GM19099 (cell line): ENCODE measurements around the gene TF.

ENCODE experiments used
- POLR2A ChIP-seq: IDR thresholded peaks from 3 replicates; pipeline ENCODE4 v1.6.1; 2011; ENCODE audit warnings: low read depth; ENCODE audit not compliant: insufficient read length; ENCODE audit errors: extremely low read depth

The TF gene

GRCh38 chr3:133745981-133746711, at the start of gene TF:
Gene TF (plus strand): TSS chr3:133746393. CDS start chr3:133746441, 48 bp downstream.
- TF ChIP-seq POLR2A: no peak

- TF ChIP-seq POLR2A: no peak
These were observed 48.2 kb upstream of the TF start for GRCh38 chr3:133697960-133698359.

DNA sequence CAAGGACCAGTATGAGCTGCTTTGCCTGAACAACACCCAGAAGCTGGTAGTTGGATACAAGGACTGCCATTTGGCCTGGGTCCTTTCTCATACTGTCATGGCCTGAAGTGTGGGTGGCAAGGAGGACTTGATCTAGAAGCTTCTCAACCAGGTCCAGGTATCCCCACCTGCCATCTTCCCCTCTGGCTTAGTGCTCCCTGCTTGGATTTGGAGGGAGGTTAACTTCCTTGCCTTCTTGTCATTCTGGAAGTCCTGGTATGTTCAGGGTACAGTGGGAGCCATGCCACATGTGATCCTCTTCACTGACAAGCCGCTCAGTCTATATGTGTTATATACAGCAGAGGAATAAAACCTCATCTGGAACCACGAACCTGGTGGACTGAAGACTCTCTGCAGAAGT, 46.7 kb upstream of the TF start:
- TF ChIP-seq POLR2A: no peak

DNA sequence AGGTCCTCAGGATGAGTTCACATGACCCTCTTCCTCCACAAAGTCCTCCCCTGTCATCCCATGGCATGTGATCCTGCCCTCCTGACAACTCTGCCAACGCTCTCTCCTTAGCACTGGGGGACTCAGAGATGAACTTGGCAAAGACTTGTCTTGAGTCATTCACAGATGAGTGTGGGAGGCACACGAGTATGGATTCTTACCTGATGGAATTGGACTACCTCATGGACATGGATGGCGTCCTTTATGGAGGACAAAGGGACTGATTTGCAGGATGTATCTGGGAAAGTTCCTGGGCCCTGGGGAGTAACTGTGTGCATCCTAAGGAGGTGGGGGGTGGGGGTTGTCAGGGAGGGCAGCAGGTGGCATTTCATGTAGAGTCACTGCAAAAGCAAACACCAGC, 46.3 kb upstream of the TF start:
- no peak for TF ChIP-seq POLR2A

DNA sequence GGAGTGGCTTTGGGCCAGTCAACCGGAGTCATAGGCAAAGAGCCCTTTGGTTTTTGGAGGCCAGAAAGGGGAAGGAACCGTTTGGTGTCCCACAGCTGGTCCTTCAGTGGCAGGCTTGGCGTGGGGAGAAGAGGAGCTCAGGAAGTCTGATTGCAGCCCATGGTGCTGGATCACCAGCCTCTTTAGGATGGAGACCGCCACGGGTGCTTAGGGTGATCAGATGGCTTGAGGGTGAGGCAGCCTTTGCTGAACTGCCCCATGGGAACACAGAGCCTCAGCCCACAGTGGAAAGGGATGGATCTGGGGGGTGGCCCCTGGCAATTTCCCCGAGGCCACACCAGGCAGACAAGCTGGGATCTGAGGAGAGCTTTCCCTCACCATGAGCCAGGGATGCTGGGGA, 45.8 kb upstream of the TF start:
- no peak for TF ChIP-seq POLR2A

GRCh38 chr3:133701435-133702358, 44.5 kb upstream of the TF start:
- no peak for TF ChIP-seq POLR2A

- TF ChIP-seq POLR2A: no peak
These were observed 42.3 kb upstream of the TF start for GRCh38 chr3:133703915-133704314.

DNA sequence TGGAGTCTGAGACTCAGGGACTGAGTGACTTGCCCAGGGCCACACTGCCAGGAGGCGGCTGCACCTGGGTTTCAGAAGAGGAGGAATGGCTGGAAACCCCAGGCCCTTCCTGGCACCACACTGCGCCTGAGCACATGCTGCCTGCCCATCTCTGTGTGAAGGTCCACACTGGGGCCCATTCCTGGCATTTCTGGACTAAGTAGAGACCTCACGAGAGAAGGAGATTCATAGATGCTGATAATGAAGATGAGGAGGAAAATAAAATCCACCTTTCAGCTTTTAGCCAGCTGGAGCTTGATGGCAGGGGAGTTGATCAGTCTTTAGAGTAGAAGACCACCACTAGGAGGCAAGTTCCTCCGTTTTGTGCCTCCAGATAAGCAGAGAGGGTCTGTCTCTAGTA, 40.2 kb upstream of the TF start:
- no peak for TF ChIP-seq POLR2A

DNA sequence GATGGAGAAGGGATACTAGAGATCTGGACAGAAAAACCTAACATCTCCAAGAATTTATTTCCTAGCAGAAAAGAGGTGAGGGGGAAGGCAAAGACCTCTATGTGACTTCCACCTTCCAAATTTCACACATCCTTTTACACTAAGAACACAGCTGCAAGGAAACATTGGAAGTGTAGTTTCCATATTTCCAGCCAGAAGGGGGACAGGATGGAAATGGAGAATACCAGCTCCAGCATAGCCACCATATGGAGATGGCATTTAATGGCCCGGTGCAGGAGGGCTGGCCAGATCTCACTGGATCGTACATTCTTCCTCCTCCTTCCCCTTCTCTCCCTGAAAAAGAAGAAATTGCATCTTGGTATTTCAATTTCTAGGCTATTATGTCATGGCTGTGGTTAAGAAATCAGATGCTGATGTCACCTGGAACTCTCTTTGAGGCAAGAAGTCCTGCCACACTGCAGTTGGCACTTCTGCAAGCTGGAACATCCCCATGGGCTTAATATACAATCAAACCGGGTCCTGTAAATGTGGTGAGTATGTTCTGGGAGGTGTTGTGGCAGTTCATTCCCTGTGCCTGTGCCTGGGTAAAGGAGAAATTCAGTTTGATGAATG, 36.9 kb upstream of the TF start:
- TF ChIP-seq POLR2A: no peak

GRCh38 chr3:133711013-133711412, 35.2 kb upstream of the TF start:
- TF ChIP-seq POLR2A: no peak

DNA sequence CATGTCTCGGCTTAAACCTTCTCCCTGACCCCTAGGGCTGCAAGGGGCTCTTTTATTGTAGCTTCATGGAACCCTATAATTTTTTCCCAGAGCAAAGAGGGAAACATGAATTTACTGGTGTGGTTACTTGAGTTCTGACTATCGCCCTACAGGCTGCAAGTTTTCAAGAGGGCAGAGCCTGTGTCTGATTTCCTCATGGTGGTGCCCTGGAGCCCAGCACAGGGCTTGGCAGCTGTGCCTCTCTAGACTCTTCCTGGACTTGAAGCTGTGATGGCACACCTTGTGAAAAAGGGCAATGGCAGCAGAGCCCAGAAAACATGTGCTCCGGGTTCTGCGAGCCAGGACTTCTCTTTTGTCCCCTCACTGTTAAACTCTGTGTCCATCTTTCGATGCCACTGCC, 34.2 kb upstream of the TF start:
- TF ChIP-seq POLR2A: no peak

DNA sequence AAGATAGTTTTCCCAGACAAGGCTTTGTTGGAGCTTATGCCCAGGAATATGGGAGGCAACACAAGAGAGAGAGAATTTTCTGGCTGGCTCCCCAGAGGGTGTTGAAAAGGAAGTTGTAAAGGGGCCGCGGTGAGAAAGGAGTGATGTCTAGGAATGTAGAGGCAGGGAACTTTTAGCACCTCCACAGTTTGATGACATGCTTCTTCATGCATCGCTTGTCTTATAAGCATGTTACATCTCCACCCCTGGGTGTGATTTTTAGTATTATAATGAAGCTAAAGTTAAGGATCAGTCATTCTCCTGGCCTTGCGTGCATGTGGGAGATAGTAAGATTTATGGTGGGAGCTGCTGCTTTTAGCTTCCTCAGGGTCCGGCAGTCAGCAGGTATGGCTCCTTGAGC, 32.8 kb upstream of the TF start:
- TF ChIP-seq POLR2A: no peak

GRCh38 chr3:133717424-133717823, 28.8 kb upstream of the TF start:
- no peak for TF ChIP-seq POLR2A

DNA sequence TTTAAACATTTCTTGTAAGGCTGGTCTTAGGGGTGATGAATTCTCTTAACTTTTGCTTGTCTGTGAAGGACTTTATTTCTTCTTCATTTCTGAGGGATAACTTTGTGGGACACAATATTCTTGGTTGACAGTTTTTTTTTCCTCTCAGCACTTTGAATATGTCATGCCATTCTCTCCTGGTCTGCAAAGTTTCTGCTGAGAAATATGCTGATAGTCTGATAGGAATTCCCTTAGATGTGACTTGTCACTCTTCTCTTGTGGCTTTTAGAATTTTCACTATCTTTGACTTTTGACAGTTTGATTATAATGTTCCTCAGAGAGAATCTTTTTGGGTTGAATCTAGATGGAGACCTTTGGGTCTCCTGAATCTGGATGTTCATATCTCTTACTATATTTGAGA, 23.3 kb upstream of the TF start:
- TF ChIP-seq POLR2A: no peak

DNA sequence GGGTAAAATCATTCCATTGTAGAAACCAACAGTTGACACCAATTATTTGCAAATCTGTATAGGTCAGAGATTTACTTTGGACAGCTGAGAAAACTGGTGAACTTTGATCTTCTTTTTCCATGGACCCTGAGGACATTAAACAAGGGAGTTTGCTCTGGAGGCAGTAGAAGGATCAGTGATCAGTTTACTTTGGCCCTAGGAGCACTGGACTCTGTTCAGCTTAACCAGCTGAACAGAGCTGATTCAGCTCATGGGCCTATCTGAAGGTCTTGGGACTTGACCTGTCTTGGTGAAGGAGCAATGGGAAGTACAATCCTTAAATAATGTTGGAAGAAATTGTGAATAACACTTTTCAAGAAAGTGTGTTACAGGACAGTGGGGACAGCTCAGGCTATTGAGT, 15.2 kb upstream of the TF start:
- no peak for TF ChIP-seq POLR2A

DNA sequence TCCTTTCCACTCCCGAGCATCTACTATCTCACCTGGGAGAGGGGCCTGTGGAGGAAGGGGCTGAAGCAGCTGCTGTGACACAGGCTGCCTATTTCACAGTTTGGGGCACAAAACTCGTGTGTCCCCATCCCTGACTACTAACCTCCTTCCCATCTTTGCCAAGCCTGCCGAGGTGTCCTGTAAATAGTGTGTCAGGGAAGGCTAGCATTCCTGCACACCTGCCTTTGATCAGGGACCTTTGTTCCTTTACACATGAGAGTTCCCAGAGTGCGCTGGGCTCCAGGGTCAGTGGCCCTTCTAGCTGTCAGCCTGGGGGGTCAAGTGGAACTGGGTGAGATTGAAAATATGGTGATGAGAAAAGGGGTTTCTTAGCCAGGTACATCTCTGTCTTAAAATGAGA, 13.0 kb upstream of the TF start:
- no peak for TF ChIP-seq POLR2A
